Kidney epithelial cell (primary cell): ENCODE data around the gene ST6GAL1. TPM values are rescaled to one million over a fixed set of nuclear protein-coding genes. Genes with fewer than 3 reads are reported as not detected.

Experiments
- DNase-seq: peaks from one replicate; pipeline ENCODE4 v3.0.0-alpha.2; 2010; ENCODE audit warnings: low read depth
- H3K27me3 ChIP-seq: 2 replicates; pipeline ENCODE4 v1.6.0; 2011; ENCODE audit warnings: low read length; ENCODE audit not compliant: control insufficient read depth, insufficient read depth
- H3K36me3 ChIP-seq: 2 replicates; pipeline ENCODE4 v1.5.1; 2011; ENCODE audit warnings: low read length; ENCODE audit not compliant: control insufficient read depth, insufficient read depth
- H3K4me3 ChIP-seq: 2 replicates; pipeline ENCODE4 v1.5.1; 2011; ENCODE audit warnings: low read depth, mild to moderate bottlenecking, control low read depth, low read length
- total RNA-seq: library from RNA; depleted of rRNA; stranded (reverse); fragments of >200 nt; gene quantifications from 2 replicates; pipeline ENCODE4 v1.2.3, GENCODE V29; 2015
- TF ChIP-seq, protein P1 (sequence below): IDR thresholded peaks from 2 replicates; pipeline ENCODE4 v1.5.1; 2011; ENCODE audit warnings: mild to moderate bottlenecking, moderate library complexity, low read length, control low read depth, inconsistent platforms; ENCODE audit not compliant: insufficient read depth, poor library complexity, severe bottlenecking

ST6GAL1 gene
- total RNA-seq, 1 donor from 2014 or later: 44.7 TPM

DNA sequence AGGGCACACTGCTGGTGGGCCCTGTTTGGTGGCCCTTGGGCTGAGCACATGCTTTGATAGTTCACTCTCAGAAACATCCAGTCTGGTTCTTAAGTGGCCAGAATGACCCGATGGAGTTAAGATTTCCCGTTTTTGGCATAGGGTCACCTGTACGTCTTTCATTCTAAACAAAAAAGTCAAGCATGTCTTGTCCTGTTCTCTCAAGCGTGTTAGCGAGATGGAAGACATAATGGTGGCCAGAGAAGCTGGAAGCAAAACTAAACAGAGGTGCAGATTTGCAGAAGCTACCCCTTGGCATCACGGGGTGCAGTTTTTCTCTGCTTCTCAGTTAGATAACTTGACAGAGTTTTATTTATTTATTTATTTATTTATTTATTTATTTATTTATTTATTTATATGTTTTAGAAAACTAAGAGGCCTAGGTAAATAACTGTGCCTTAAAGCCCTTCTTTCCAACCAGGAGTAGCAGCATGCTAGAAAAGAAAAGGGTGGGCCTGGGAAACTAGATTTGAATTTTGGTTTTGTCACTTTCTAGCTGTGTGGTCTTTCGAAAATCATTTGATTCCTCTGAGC, 63.0 kb downstream of the ST6GAL1 start:
- Histone ChIP-seq H3K36me3 (no peaks in the 10 kb centered on the region), H3K4me3 (no peak overlapping the region), H3K27me3 (no peaks in the 10 kb centered on the region)
- DNase-seq: no peak
- TF ChIP-seq, protein P1, sequence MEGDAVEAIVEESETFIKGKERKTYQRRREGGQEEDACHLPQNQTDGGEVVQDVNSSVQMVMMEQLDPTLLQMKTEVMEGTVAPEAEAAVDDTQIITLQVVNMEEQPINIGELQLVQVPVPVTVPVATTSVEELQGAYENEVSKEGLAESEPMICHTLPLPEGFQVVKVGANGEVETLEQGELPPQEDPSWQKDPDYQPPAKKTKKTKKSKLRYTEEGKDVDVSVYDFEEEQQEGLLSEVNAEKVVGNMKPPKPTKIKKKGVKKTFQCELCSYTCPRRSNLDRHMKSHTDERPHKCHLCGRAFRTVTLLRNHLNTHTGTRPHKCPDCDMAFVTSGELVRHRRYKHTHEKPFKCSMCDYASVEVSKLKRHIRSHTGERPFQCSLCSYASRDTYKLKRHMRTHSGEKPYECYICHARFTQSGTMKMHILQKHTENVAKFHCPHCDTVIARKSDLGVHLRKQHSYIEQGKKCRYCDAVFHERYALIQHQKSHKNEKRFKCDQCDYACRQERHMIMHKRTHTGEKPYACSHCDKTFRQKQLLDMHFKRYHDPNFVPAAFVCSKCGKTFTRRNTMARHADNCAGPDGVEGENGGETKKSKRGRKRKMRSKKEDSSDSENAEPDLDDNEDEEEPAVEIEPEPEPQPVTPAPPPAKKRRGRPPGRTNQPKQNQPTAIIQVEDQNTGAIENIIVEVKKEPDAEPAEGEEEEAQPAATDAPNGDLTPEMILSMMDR: no peak

DNA sequence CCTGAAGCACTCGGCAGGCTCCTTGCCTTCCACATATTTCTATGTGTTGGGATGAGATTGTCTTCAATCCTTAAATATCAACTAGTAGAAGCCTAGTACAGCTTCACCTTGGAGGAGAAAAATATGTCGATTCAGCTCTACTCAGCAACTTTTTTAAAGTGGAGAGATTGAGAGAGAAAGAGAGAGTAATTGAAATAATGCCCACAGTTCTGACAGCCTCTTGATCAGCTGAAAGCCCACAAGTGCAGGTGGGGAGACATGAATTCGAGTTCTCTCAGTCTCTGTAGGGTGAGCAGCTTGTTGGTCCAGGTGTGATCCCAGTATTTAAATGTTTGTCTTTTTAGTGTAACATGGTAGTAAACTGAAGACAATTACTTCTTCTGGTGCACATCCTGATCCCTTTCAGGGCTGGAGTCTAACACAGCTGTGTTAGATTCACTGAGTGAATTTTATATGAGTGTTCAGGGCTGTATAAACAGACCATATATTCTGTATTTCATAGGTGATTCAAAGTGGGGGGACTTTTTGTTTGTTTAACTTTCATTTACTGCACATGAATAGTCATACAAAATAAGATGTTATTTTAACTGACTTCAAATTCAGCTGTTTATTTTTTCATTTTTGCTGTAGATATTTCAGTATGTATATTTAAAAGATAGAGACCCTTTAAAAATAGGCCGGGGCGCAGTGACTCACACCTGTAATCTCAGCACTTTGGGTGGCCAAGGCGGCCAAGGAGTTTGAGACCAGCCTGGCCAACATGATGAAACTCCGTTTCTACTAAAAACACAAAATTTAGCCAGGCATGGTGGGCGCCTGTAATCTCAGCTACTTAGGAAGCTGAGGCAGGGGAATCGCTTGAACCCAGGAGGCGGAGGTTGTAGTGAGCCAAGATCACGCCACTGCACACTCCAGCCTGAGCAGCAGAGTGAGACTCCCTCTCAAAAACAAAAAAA, 64.0 kb downstream of the ST6GAL1 start:
- H3K27me3 ChIP-seq: no peaks in the 10 kb centered on the region
- no peak overlapping the region for H3K4me3 ChIP-seq
- no peak for DNase-seq
- no peaks in the 10 kb centered on the region for H3K36me3 ChIP-seq
- TF ChIP-seq, protein P1: no peak

DNA sequence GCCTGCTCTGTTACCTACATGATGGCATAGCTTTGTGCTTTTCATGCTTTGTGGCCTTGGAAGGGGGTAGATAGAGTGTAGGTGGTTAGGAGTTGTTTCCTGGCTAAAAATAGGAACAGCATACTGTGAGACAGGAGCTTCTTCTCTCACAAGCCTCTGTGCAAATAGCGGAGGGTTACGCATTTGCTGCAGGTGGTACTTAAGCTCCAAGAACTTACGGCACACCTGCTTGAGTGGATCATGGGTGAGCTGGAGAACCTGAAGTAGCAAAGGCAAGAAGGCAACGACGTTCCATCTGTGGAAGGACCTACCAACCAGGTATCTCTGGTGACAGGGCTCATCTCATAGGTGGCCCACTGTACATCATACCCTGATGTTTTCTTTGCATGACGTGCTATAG, 66.0 kb downstream of the ST6GAL1 start:
- DNase-seq: no peak
- TF ChIP-seq, protein P1: no peak
- no peaks in the 10 kb centered on the region for H3K27me3 ChIP-seq
- H3K4me3 ChIP-seq: no peak overlapping the region
- H3K36me3 ChIP-seq: no peaks in the 10 kb centered on the region

DNA sequence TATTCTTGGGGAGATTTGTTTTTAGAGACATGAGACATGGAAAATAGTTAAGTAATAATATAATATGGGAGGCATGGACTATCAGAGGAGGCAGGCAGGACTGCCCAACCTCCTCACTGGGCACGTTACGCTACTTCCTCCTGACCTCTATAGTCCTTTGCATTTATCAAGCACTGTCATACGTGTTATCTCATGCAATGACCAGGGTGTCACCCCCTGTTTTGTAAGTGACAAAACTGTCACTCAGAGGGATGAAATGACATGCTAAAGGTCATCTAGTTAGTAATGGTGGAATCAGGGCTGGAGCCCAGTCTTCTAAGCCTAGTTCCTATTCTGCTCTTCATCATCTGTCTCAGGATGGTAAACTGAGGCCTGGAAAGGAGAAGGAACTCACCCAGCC, 66.7 kb downstream of the ST6GAL1 start:
- TF ChIP-seq, protein P1: no peak
- Histone ChIP-seq H3K4me3 (no peak overlapping the region), H3K36me3 (no peaks in the 10 kb centered on the region), H3K27me3 (no peaks in the 10 kb centered on the region)
- DNase-seq: no peak

DNA sequence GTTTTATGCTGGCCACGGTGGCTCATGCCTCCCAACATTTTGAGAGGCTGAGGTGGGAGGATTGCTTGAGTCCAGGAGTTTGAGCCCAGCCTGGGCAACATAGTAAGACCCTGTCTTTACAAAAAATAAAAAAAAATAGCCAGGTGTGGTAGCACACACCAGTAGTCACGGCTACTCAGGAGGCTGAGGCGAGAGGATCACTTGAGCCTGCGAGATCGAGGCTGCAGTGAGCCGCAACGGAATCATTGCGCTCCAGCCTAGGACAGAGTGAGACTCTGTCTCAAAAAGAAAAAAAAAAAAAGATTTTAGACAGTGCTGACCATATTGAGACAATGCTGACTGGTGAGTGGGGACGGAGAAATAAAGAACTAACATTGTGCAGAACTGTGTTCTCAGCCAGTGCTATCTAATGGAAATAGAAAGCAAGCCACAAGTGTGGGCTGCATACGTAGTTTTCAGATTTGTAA, 67.2 kb downstream of the ST6GAL1 start:
- no peaks in the 10 kb centered on the region for H3K27me3 ChIP-seq
- TF ChIP-seq, protein P1: no peak
- no peak overlapping the region for H3K4me3 ChIP-seq
- no peak for DNase-seq
- no peaks in the 10 kb centered on the region for H3K36me3 ChIP-seq
